CD14-positive monocyte (primary cell): ENCODE data around the gene SMAD3. TPM values are rescaled to one million over a fixed set of nuclear protein-coding genes. Genes with fewer than 3 reads are reported as not detected.

Experiments
- DNase-seq, 3 donors: peaks; one replicate each; pipeline ENCODE4 v3.0.0-alpha.2; 2011 to 2022
- H2AFZ ChIP-seq: 2 replicates; pipeline ENCODE4 v1.6.0; 2012; ENCODE audit warnings: mild to moderate bottlenecking, low read depth, low read length, inconsistent platforms; ENCODE audit not compliant: insufficient read depth, poor library complexity, severe bottlenecking
- H3K27ac ChIP-seq, 2 donors: 1 replicate in 1 of 2; 2 replicates in 1 of 2; pipeline ENCODE4 v1.5.1; 2012 to 2013; ENCODE audit warnings: low read length in 2 of 2, control low read depth in 1 of 2, inconsistent platforms in 1 of 2, low read depth in 1 of 2, mild to moderate bottlenecking in 1 of 2
- H3K27me3 ChIP-seq, 2 donors: one replicate each; pipeline versions ENCODE4 v1.6.0 to v1.6.1; 2011 to 2013; ENCODE audit warnings: low read length in 2 of 2; ENCODE audit not compliant: control insufficient read depth in 2 of 2, insufficient read depth in 2 of 2
- H3K36me3 ChIP-seq, 2 donors: replicated peaks in 1 of 2; 1 replicate in 1 of 2; 2 replicates in 1 of 2; pipeline versions ENCODE4 v1.5.1 to v1.6.1; 2012 to 2013; ENCODE audit warnings: low read length in 2 of 2, control low read depth in 1 of 2, inconsistent platforms in 1 of 2, mild to moderate bottlenecking in 1 of 2; ENCODE audit not compliant: insufficient read depth in 2 of 2, control insufficient read depth in 1 of 2
- H3K4me1 ChIP-seq, 2 donors: 1 replicate in 1 of 2; 2 replicates in 1 of 2; pipeline versions ENCODE4 v1.5.1 to v1.6.1; 2012 to 2013; ENCODE audit warnings: low read length in 2 of 2, control low read depth in 1 of 2, inconsistent platforms in 1 of 2, mild to moderate bottlenecking in 1 of 2, moderate library complexity in 1 of 2; ENCODE audit not compliant: insufficient read depth in 2 of 2, control insufficient read depth in 1 of 2
- H3K4me2 ChIP-seq: replicated peaks from 2 replicates; pipeline ENCODE3; 2012; ENCODE audit warnings: low read length, moderate library complexity, mild to moderate bottlenecking; ENCODE audit not compliant: poor library complexity, severe bottlenecking; ENCODE audit errors: extremely low read depth
- H3K4me3 ChIP-seq, 3 experiments: fragments of 200-600 bp in 1 of 3; sonication (generic) in 1 of 3; replicated peaks in 1 of 3; 1 replicate in 2 of 3; 2 replicates in 1 of 3; pipeline ENCODE4 v1.5.1; 2011 to 2013; ENCODE audit warnings: low read length in 3 of 3, mild to moderate bottlenecking in 3 of 3, control low read depth in 2 of 3, low read depth in 2 of 3, inconsistent platforms in 1 of 3, moderate library complexity in 1 of 3
- H3K79me2 ChIP-seq: 2 replicates; pipeline ENCODE4 v1.6.0; 2012; ENCODE audit warnings: mild to moderate bottlenecking, control low read depth, inconsistent platforms, low read length, moderate library complexity; ENCODE audit not compliant: insufficient read depth
- H3K9ac ChIP-seq: 2 replicates; pipeline ENCODE4 v1.6.0; 2017; ENCODE audit warnings: low read length, mild to moderate bottlenecking; ENCODE audit not compliant: insufficient read depth, poor library complexity, severe bottlenecking
- H3K9me3 ChIP-seq, 2 donors: replicated peaks in 1 of 2; 1 replicate in 1 of 2; 2 replicates in 1 of 2; pipeline versions ENCODE4 v1.5.1 to v1.6.1; 2012 to 2013; ENCODE audit warnings: low read length in 2 of 2, control low read depth in 1 of 2; ENCODE audit not compliant: control insufficient read depth in 1 of 2, insufficient read depth in 1 of 2
- H4K20me1 ChIP-seq: 2 replicates; pipeline ENCODE4 v1.6.0; 2012; ENCODE audit warnings: mild to moderate bottlenecking, low read length, control low read depth, moderate library complexity; ENCODE audit not compliant: insufficient read depth
- H3K27ac Mint-ChIP-seq, 7 donors: one replicate each; pipeline ENCODE4 v1.8.0; 2020; ENCODE audit warnings: mild to moderate bottlenecking in 7 of 7, mixed read lengths in 7 of 7, moderate library complexity in 6 of 7, inconsistent platforms in 2 of 7
- H3K27me3 Mint-ChIP-seq, 3 donors: one replicate each; pipeline ENCODE4 v1.8.0; 2021 to 2022; ENCODE audit warnings: low read depth in 3 of 3, mild to moderate bottlenecking in 3 of 3, mixed read lengths in 3 of 3, moderate library complexity in 3 of 3, inconsistent platforms in 1 of 3
- H3K36me3 Mint-ChIP-seq, 2 donors: one replicate each; pipeline ENCODE4 v1.8.0; 2020; ENCODE audit warnings: mixed read lengths in 2 of 2, inconsistent platforms in 1 of 2, mild to moderate bottlenecking in 1 of 2
- H3K4me1 Mint-ChIP-seq: one replicate; pipeline ENCODE4 v1.8.0; 2020; ENCODE audit warnings: mild to moderate bottlenecking, mixed read lengths
- H3K4me3 Mint-ChIP-seq, 2 donors: one replicate each; pipeline ENCODE4 v1.8.0; 2020; ENCODE audit warnings: mild to moderate bottlenecking in 2 of 2, mixed read lengths in 2 of 2, moderate library complexity in 1 of 2
- H3K9me3 Mint-ChIP-seq, 7 donors: one replicate each; pipeline ENCODE4 v1.8.0; 2020 to 2022; ENCODE audit warnings: mixed read lengths in 7 of 7, mild to moderate bottlenecking in 6 of 7, moderate library complexity in 6 of 7, inconsistent platforms in 2 of 7
- CTCF ChIP-seq: fragments of 200-600 bp; IDR thresholded peaks from one replicate; pipeline ENCODE4 v1.8.0; 2022; ENCODE audit warnings: antibody characterized with exemption, mild to moderate bottlenecking
- WGBS: methylation state at CpG from one replicate; pipeline ENCODE4 v1.1.5; 2013; ENCODE audit warnings: missing lambda C conversion rate; ENCODE audit not compliant: insufficient coverage; 5-methylcytosine and 5-hydroxymethylcytosine counted together
- intact Hi-C, 2 donors: fragments of 100-400 bp; cut with micrococcal nuclease; formaldehyde crosslinking; loops; one replicate each; pipeline versions ENCODE4 v1.15.0 to v1.15.1; 2023
- polyA plus RNA-seq, 3 donors: library from polyadenylated mRNA; depleted of rRNA in 1 of 3; unstranded in 2 of 3; stranded (reverse) in 1 of 3; fragments of 300-500 nt in 2 of 3; fragments of >200 nt in 1 of 3; fragmentation: Illumina TruSeq in 2 of 3; gene quantifications; 1 replicate in 2 of 3; 2 replicates in 1 of 3; pipeline ENCODE4 v1.2.3, GENCODE V29; 2012 to 2021

SMAD3 gene
- polyA plus RNA-seq, 3 donors, result 4.4 to 41.7 (median 5.4) TPM

DNA sequence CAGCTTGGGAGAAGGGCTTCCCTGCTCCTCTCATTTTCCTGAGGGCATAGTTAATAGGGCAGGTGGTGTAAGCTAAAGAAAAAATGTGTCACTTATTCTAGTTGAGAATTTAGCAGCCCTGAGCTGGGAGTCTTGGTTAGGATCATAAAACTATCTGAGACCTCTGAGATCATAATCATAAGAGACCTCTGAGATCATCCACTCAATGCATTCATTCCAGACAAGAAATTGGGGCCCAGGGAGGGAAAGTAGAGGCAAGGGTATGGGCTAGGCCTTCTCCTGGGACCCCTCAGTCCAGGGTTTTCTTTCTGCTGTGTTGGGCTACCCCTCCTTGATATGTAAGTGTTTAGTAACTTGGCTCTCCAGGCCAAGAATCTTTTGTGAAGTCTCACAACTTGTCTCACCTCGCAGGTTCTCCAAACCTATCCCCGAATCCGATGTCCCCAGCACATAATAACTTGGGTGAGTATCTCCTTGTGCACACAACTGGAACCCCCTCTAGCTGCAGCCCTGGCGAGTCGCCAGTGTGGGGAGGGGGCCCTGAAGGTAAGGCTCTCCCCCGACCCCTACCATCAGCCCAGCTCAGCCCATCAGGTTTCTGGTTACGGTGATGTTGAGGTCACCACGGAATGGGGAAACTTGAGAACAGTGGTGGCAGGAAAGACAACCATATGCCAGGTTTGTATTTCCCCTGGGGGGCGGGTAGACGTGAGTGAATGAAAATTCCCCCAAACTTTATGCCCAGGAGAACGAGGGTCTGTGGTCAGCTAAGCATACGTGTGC is 104.9 kb downstream of the SMAD3 start:
- H3K4me1 ChIP-seq, result peaks cover 14 to 15% of the 10 kb centered on the region in 2 donors
- peaks cover 72 to 91% of the 10 kb centered on the region in 2 donors for H3K36me3 ChIP-seq
- Mint-ChIP-seq H3K27me3 (peaks cover 0 to 4% (median 0%) of the 10 kb centered on the region in 3 donors), H3K27ac (peak overlapping the region in 1 of 7 donors; percentile 68), H3K4me1 (peaks cover 22% of the 10 kb centered on the region), H3K4me3 (no peak overlapping the region), H3K9me3 (peaks cover 0 to 2% (median 0%) of the 10 kb centered on the region in 7 donors), H3K36me3 (peaks cover 93 to 96% of the 10 kb centered on the region in 2 donors)
- no peaks in the 10 kb centered on the region for H4K20me1 ChIP-seq
- intact Hi-C loops, result no loop called here
- H3K4me3 ChIP-seq, result no peak overlapping the region
- WGBS, result 100% methylated on average over 1 of the region's 12 CpGs
- no peak overlapping the region for H3K27ac ChIP-seq
- no peaks in the 10 kb centered on the region for H3K27me3 ChIP-seq
- H3K9me3 ChIP-seq, result no peaks in the 10 kb centered on the region
- H3K79me2 ChIP-seq, result no peaks in the 10 kb centered on the region
- H3K4me2 ChIP-seq, result no peak overlapping the region
- H2AFZ ChIP-seq, result no peak overlapping the region
- no peak for TF ChIP-seq CTCF
- no peak for DNase-seq
- no peak overlapping the region for H3K9ac ChIP-seq

DNA sequence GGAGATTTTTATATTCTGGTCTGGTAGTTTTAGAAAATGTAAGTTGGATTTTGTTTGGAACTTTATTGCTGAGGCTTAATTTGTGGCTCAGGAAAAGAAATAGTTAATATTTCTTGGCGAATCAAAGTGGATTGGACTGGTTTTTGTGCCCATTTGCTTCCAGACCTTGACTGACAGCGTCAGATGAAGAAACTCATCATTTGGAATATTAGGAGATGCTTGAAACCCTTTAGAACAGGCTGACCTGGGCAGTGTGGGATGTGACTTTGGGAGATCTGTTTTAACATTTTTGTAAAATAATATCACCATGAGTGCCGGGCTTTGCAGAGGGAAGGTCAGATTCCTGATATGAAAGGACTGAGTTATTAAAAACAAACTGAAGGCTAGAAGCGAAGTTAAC is 106.1 kb downstream of the SMAD3 start:
- Histone ChIP-seq H3K4me1 (peaks cover 25 to 27% of the 10 kb centered on the region in 2 donors), H3K9me3 (no peaks in the 10 kb centered on the region), H3K27me3 (no peaks in the 10 kb centered on the region), H3K79me2 (no peaks in the 10 kb centered on the region), H3K4me2 (no peak overlapping the region), H2AFZ (no peak overlapping the region), H3K9ac (no peak overlapping the region), H3K4me3 (no peak overlapping the region), H3K27ac (no peak overlapping the region), H3K36me3 (peaks cover 61 to 80% of the 10 kb centered on the region in 2 donors), H4K20me1 (no peaks in the 10 kb centered on the region)
- Mint-ChIP-seq H3K27me3 (peaks cover 0 to 4% (median 0%) of the 10 kb centered on the region in 3 donors), H3K9me3 (peaks cover 0 to 2% (median 0%) of the 10 kb centered on the region in 7 donors), H3K36me3 (peaks cover 86% of the 10 kb centered on the region in 2 donors), H3K4me1 (peaks cover 33% of the 10 kb centered on the region), H3K27ac (no peak overlapping the region), H3K4me3 (no peak overlapping the region)
- no peak for DNase-seq
- intact Hi-C loops, result no loop called here
- no peak for TF ChIP-seq CTCF
- WGBS, result 100% methylated on average over 2 of the region's 4 CpGs
